Peyer's patch (tissue), 4 donors: ENCODE data around the gene DCBLD2.

Experiments used
- CTCF ChIP-seq, 6 experiments: fragments of 450-650 bp in 4 of 6; fragments of 200-600 bp in 2 of 6; sonication (generic) in 1 of 6; IDR thresholded peaks; one replicate each; pipeline ENCODE4 v1.5.1; 2017 to 2019; ENCODE audit warnings: antibody characterized with exemption in 6 of 6, mild to moderate bottlenecking in 3 of 6, moderate library complexity in 1 of 6
- POLR2A ChIP-seq, 2 donors: fragments of 450-650 bp; IDR thresholded peaks; one replicate each; pipeline ENCODE4 v1.5.1; 2017; ENCODE audit warnings: antibody characterized with exemption in 2 of 2, mild to moderate bottlenecking in 2 of 2, moderate library complexity in 2 of 2

- TF ChIP-seq CTCF (IDR thresholded peaks at IDR 0.05) (no peak), POLR2A (IDR thresholded peaks at IDR 0.05) (no peak)
These were observed 28.9 kb upstream of the DCBLD2 start for GRCh38 chr3:98930413-98930812.
